RKO (cell line): ENCODE data around the gene NKTR.

Experiments
- DNase-seq: peaks from one replicate; pipeline ENCODE4 v3.0.0-alpha.2; 2016; ENCODE audit warnings: low spot score

The NKTR gene

DNA sequence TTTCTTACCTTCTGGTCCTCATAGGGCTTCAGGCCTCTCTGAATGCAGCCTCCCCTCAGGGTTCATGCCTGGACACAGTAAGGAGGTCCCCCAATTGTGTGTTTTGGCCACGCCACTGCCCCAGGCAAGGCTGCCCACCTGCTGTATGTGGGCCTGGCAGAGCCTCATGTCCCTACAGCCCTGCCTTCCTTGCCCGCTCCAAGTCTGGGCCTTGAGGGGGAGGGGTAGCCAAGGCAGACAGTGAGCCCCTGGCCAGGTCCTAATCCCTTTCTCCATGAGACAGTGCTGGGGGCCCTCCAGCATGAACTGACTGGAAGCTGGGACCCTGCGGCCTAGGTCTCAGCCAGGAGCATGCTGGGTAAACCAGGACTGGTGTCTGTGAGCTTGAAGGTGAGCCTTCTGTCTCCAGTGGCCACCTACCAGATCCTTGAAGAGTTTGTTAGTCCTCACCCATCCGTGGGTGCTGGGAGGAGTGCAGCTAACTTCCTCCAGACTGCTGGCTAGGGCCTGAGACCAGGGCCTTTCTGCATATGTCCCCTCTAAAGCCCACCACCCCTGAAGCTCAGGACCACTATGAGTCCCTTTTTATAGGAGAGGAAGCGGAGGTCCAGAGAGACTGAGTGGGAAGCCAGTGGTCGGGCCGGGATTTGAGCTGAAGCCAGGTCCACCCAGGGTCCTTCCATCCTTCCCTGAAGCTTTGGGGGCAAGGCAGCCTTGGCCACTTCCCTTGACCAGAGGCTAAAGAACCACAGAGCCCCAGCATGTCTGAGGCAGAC lies 61.7 kb downstream of the NKTR start:
- DNase-seq: no peak

DNA sequence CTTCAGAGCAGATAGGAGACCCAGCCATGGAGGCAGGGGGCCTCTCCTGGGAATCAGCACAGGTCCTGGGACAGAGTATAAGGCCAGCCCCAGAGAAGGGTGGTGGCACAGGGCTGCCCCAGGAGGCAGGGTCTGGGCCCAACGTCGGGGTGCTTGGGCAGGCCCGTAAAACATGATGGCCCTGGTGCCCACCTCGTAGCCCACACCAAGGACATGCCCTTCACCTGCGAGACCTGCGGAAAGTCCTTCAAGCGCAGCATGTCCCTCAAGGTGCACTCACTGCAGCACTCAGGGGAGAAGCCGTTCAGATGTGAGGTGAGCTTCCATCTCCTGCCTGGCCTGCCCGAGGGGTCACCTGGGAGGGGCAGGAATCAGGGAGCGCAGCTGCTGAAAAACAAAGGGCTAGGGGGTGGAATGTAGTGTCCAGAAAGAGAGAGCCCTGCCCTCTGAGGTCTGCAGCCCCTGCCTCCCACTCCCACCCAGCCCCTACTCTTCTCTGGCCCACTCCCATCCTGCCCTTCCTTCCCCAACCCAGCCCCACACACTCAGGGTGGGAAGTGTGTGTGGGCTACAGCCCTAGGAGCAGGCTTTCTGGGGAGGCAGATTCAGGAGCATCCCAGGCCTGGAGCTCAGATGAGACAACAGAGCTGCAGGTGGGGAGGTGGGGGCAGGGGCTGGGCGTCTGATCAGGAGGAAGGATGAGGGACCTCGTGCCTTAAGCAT lies 62.5 kb downstream of the NKTR start:
- no peak for DNase-seq

DNA sequence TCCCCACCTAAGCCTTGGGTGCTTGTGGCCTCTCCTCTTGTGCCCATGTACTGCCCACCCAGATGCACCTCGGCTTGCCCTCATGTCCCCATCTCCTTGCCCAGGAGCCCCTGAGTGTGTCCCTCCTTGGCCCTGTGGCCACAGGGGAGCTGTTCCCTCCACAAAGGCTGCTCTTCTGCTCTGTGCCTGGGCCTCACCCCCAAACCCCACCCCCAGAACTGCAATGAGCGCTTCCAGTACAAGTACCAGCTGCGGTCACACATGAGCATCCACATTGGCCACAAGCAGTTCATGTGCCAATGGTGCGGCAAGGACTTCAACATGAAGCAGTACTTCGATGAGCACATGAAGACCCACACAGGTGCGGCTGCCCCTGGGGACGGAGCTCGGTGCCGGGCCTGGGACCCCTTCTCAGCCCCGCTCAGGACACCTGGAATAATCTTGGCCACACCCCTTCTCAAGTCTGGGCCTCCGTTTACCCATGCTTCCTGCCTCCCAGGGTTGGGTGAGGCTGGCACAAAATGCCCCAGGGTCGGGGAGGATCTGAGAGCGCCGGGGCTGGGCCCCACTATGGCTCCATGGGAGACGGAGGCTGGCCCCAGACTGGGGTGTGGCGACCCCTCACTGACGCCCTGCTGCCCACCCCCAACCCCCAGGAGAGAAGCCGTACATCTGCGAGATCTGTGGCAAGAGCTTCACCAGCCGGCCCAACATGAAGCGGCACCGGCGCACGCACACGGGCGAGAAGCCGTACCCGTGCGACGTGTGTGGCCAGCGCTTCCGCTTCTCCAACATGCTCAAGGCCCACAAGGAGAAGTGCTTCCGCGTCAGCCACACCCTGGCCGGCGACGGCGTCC lies 63.3 kb downstream of the NKTR start:
- no peak for DNase-seq

DNA sequence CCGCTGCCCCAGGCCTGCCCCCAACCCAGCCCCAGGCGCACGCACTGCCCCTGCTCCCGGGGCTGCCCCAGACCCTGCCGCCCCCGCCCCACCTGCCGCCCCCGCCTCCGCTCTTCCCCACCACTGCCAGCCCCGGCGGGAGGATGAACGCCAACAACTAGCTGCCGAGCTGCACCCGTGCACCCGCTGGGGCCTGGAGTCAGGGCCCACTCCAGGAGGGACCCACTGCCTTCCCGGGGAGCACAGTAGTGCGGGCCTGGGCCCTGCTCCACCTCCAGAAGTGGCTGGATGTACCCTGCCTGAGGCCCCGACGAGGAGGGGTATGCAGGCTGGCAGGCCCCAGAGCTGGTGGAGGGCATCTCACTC lies 63.9 kb downstream of the NKTR start:
- no peak for DNase-seq

DNA sequence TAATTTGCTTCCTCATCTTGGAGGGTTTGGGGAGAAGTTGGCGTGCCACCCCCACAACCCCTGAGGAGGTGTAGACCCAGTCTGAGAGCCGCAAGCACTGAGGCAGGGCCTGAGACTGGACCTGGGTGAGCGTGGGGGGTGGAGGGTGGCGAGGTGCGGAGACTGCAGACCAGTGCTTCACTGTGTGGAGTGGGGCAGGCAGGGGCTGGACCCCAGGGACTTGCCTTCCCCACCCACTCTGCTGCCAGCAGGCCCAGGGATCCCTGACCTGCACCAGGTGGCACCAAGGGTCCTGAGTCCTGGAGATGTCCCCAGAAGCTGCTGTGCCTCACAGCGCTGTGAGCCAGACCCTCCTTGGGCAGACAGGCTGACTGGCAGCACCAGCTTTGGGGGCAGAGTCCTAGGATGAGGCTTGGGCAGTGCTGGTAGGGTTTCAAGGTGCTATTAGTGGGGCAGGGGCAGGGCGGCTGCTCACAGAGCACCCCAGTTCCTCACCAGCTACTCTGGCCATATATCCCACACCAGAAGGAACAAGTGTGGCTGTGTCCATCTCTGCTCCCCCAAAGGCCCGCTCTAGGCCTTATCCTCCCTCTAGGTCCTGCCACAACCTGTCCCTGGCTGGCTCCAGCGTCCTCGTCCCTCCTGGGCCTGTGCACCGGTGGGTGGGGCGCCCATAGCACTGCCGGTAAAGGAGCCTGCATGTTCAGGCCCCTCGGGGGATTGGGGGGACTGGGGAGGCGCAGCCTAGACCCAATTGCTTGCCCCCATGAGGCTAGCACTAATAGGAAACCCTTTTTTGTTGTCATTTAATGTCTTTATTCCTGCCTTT lies 64.8 kb downstream of the NKTR start:
- no peak for DNase-seq

DNA sequence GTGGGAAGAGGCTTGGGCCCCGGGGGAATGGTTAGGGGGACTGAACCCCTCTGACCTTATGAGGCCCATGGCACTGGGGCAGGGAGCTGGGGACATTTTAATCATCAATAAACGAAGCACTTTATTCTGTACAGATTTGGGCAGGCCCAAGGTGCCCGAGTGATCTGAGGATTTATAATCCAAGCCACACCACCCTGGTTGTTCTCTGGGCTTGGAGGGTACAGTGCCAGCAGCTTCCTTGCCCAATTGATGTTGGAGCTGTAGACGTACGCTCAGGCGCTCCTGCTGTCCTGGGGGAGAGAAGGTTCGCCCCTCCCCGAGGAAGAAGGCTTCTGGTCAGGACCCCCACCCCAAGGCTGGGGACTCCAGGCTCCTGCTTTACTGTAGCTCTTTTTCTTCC lies 65.5 kb downstream of the NKTR start:
- DNase-seq: no peak

DNA sequence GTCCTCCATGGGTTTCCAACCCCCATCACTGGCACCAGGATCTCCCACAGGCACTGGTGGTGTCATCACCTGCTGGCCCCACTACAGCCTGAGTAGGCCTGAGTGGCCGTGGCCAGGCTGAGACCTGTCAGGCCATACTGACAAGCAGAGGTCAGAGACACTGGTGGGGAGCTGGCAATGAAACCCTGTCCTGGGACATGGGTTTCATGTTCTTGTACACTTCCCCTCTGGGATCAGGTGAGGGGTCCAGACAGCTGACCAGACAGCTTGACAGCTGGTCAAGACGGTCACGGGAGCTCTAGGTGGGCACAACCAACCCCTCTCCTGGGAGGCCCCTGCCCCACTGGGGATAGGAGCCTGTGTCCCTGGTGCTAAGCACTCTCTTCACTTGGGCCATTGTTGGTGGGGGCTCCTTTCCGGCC lies 66.1 kb downstream of the NKTR start:
- DNase-seq: no peak

DNA sequence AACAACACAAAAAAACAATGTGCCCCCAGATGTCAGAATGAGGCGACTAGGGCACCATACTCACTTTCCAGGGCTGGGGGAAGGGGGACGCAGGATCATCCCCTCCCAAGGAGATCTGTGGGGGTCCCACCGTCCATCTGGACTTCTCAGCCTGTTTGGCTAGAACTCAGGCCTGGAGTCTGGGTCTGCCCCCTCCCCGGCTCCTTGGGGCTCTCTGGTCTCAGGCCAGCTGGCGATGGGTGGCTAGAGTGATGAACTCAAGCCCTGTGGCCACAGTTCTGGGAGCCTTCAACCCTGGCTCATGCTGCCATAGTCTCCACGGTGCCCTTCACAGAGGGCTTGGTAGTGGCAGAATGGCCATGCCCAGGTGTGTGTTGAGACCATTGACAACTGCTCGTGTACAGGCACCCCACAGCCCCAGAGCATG lies 66.6 kb downstream of the NKTR start:
- no peak for DNase-seq

DNA sequence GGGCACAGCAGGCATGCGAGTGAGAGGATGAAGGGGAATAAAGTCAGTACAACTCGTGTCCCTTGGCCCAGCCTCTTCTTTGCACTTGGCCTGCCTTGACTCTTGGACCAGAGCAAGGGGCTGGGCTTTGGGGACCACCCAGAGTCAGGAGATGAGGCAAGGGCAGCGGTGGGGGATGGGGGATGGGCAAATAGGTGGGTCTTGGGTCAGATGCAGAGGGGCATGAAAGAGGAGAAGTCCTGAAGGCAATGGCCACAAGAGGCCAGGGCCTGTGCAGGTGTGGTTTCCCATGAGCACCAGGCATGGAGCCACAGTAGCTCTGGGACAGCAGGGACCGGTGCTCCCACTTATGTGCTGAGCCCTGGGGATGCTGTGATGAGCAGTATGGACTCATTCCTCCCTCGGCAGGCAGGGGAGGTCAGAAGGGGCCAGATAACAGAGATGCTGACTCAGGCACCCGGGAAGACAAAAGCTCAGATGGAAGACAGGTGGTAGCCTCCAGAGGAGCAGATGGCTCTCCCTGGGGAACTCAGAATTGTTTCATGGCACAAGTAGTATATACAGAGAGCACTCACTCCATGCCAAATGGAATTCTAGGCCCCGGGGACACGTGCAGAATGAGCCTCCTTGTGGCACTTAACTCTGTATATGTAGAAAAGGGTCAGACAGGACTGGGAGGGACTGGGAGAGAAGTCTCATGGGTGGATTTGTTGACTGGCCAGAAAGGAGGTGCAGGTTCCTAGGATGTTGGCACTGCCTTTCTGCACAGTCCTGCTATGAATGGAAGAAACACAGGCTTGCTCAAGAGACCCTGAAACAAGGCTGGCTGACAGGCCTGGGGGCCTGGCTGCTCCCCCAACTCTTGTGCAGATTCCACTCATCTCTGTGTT lies 67.3 kb downstream of the NKTR start:
- no peak for DNase-seq

DNA sequence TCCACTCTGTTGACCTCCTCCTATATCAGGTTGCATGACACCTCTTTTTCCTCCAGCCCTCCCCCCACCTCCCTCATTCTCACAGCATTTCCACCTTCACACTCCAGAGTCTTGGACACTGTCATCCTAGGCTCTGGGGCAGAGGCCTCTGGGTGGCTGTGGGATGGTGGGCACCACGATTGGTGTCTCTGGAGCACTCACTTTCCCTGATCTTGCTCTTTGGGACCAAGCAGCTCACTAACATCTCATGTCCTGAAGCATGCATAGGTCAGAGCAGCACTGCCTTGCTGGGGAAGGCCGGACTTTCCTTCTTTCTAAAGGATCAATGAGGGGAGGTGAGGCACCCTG lies 67.9 kb downstream of the NKTR start:
- DNase-seq: no peak

DNA sequence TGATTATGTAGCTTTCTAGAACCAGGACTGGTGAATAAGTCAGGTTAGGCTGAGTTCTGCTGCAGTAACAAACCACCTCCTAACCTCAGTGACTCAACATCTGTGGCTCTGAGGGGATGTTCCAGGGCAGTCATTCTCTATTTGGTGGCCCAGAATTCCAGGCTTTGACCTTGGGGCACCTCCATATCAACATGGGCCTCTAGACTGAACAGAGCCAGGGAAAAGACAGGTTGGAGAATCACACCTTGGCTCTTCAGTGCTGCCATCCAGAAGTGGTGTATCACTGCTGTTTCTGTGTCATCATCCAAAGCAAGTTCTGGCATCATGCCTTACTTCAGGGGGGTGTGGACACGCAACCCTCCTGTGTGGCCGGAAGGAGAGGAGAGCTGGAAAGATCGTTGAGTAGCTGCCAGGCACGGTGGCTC lies 68.3 kb downstream of the NKTR start:
- DNase-seq: no peak

DNA sequence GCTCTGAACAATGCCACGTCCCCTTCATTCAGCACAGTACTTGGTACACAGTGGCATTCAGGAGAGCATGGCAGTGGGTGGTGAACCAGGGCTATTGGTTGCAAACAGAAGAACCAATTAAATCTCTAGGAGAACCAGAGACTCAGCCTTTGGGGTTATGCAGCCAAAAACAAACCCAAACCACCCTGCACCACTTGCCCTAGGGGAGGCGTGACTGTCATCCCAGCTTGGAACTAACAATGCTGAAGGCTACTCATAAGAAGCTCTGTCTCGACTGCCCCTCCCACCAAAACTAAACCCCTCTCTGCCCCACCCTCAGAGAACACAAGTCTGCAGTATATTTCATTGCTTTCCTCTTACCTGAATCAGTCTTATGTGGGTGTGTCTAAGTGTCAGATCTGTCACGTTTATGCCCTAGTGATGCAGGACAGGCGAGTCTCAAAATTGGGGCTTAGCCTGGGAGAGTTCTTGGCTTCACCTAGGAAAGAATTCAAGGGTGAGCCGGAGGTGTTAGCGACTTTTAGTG lies 69.6 kb downstream of the NKTR start:
- DNase-seq: no peak

DNA sequence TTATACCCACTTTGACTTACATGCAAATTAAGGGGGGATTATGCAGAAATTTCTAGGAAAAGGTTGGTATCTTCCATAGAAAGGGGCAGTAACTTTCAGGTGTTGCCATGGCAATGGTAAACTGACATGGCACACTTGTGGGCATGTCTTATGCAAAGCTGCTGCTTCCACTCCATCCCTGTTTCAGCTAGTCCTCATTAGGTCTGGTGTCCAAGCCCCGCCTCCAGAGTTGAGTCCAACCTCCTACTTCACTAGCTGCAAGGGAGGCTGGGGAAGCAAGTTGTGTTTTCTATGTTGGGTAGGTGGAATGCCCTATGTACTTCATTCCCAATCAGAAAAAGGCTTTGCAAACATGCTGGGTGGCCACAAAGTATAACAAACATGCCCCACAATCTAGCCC lies 70.2 kb downstream of the NKTR start:
- DNase-seq: no peak

DNA sequence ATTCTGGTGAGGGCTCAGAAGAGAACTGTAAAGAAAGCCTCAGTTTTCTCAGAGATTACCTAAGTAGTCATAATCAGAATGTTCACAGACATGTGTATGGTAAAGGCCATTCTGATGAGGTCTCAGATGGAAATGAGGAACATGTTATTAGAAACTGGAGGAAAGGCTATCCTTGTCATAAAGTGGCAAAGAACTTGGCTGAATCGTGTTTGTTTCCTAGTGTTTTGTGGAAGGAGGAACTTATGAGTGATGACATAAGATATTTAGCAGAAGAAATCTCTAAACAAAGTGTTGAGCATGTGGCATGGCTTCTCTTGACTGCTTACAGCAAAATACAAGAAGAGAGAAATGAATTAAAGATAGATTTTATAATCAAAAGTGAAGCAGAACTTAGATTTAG lies 72.0 kb downstream of the NKTR start:
- DNase-seq: no peak

DNA sequence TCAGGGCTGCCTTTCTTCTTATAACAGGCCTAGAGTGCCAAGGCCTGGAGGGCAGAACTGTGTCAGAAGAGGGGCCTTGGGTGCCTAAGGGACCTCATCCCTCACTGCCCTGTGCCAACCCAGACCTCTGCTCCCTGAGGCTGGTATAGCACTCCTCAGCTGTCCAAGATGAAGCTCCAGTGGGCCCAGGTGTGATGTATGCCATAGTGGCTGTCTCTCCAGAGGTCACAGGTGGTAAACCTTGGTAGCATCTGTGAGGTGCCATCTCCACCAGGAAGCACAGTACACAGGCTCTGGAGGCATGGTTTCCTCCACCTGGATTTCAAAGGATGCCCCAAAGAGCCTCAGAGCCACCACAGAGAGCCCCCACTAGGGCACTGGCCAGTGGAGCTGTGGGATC lies 72.6 kb downstream of the NKTR start:
- DNase-seq: no peak

DNA sequence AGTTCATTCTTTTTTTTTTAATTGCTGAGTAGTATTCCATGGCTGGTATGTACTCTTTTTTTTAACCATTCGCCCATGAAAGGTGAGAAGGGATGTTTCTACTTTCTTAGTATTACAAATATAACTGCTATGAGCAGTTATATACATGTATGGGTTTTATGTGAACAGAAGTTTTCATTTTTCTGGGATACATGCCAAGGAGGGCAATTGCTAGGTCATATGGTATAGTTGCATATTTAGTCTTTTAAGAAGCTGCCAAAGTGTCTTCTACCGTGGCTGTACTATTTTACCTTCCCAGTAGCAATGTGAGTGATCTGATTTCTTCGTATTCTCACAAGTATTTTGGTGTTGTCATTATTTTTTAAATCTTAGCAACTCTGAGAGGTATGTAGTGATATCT lies 73.7 kb downstream of the NKTR start:
- no peak for DNase-seq

DNA sequence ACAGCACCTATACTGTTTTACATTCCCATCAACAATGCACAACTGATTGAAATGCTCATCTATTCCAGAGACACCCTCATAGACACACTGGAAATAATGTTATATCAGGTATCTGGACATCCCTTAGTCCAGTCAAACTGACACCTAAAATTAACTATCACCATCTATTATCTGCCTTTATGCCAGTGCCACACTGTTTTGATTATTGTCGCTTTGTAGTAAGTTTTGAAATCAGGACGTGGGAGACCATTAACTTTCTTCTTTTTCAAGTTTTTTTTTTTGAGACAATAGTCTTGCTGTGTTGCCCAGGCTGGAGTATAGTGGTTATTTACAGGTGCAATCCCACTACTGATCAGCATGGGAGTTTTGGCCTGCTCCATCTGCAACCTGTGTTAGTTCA lies 75.4 kb downstream of the NKTR start:
- DNase-seq: no peak

DNA sequence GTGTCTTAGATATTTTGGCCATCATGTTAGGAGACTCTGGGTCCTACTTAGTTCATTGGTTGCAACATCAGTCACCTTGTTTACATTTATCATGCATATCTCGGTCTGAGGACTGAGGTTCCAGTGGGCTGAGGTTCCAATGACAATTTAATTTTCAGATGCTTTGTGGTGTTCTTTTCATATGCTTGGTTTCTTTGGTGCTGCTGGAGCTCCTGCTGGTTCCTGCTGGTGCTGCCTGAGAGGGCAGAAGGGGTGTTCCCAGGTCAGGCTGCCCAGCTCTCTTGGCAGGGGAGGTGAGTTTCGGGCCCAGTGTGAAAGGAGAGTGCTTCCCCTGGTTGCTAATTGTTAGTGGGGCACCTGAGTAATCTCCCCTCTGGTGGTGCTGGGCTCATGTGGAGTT lies 78.0 kb downstream of the NKTR start:
- no peak for DNase-seq

DNA sequence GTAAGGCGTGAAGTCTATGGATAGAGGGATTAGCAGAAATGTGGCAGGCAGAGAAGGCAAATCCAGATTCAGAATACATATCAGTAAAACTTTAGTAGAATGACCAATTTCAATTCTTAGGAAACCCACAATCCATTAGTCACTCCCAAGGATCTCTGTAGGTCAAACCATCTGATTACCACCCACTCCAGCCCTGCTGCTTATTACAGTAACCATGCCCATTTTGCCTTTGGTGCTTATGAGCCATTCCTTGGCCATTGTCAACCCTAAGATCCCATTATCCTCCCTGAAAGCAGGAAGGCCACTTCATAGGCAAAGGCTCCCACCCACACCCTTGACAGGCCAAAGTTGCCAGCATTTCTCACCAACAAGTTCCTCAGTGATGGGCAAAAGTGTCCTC lies 79.8 kb downstream of the NKTR start:
- peak; percentile 28 for DNase-seq

DNA sequence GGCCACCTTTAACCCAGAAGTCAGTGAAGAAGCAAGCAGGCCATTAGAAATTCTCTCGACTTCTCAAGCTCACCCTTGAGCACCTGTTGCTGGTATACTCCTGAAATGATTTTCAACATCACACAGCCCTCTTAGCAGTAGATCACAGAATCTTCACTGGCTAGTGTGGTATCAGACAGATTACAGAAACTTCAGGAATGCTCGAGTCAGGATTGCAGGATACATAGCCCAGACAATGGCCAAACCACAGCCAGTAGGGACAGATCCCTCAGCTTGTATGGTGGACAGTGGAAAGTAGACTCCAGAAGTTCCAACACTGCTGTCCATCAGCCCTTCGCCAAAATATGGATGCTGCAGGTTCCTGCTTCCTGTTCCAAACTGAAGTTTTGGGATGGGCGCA lies 80.3 kb downstream of the NKTR start:
- no peak for DNase-seq
